HG03159 (cell line): ENCODE data around the gene RPS14.
A peak's percentile ranks its signal among the peaks of the same experiment; 100 is the strongest.
"Not testable (repeated sequence)": the region's sequence is repeated elsewhere in the genome, so short reads cannot be mapped to it uniquely, and the experiment has no call there.

Source experiments
- ATAC-seq: cut with Tn5 transposase; IDR thresholded peaks from one replicate; pipeline ENCODE4 v1.9.1; 2021; ENCODE audit warnings: mild to moderate bottlenecking, moderate library complexity; ENCODE audit not compliant: unreplicated experiment

The RPS14 gene

DNA sequence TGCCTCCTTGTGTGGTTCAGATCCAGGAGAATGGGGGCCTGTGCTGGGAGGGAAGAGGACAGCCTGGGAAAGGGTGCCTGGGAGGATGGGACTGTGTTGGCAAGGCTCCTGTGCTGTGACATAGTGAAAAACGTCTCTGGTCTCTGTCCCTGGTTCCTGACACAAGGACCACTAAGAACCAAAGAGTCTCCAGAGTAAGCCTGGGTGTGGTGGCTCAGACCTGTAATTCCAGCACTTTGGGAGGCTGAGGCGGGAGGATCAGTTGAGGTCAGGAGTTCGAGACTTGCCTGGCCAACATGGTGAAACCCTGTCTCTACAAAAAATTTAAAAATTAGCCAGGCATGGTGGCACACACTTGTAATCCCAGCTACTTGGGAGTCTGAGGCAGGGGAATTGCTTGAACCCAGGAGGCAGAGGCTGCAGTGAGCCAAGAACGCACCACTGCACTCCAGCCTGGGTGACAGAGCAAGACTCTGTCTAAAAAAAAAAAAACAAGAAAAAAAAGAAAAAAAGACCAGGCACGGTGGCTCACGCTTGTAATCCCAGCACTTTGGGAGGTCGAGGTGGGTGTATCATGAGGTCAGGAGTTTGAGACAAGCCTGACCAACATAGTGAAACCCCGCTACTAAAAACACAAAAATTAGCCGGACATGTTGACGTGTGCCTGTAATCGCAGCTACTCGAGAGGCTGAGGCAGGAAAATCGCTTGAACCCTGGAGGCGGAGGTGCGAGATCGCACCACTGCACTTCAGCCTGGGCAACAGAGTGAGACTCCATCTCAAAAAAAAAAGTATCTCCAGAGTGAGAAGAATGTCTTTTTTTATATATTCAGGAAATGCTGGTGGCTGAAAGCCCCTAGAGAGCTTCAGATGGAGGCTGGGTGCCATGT is 35.4 kb downstream of the RPS14 start:
- ATAC-seq, result not testable (repeated sequence)

DNA sequence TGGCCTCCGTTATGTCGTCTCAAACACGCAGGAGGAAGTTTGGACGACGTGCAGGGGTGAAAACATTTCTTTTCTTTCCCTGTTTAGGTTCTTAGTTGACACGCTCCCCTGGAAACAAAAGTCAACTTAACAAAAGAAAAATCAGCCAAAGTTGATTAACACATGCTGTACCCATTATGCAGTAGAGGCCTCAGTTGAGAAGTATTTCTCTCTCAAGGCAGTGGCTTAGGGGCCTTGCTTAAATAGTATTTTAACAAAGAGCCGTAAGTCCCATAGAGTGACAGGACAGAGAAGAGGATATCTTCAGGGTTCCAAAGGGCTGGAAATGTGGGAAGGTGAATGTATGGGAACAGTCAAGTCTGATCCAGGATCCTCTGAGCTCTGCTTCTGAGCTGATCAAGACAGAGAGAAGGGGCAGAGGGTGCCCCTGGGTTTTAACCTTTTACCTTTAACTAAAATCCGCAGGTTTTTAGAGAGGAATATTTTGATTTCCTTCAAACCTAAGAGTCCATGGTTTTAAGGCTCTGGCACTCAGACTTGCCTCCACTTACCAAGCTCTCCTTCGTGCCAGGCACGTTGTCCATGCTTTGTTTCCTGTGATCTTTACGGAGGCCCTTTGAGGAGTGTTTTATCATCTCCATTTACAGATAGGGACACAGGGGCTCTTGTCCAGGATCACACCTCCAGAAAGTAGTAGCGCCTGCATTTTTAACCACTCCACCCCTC is 36.2 kb downstream of the RPS14 start:
- ATAC-seq, result no peak

DNA sequence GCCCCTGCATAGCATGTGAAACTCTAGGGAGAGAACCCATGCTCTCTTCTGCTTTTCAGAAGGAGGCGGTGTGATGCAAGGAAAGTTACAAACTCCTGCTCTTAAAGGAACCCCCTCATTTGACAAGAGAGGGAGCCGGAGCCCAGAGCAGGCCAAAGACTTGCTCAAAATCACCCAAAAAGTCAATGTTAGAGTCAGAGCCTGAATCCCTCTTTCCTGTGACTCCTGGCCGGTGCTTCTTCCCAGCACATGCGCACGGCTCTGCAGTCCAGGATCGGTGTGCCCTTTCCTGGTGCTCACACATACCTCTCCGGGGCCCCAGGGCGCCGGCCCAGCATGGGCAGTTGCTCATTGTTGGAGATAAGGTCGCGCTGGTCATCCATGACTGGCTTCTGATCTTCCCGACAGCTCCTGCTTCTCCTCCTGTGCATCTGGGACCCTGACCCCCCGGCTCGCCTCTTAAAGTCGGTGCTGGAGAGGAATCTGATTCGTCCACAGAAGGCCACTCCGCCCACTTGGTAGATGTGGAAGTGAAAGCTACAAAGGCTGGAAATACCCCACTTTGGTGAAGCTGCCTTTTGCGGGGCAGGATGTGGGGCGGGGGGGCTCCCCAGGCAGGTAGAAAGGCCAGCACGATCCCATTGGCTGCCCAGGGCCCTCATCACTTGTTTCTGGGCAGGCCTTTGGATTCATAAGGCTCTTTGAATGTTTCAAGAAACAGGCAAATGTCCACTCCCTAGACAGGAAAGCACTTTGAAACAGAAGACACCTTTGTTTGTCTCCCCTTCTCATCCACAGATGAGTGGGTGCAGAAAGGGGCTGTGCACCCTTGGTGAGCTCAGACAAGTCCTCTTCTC is 37.0 kb downstream of the RPS14 start, which contains the start of gene CD74:
TSS of gene CD74 (minus strand) at position 592 of the 857 bp plus-strand sequence. CDS start at position 431, 161 bp downstream.
- ATAC-seq, result peak; percentile 70

DNA sequence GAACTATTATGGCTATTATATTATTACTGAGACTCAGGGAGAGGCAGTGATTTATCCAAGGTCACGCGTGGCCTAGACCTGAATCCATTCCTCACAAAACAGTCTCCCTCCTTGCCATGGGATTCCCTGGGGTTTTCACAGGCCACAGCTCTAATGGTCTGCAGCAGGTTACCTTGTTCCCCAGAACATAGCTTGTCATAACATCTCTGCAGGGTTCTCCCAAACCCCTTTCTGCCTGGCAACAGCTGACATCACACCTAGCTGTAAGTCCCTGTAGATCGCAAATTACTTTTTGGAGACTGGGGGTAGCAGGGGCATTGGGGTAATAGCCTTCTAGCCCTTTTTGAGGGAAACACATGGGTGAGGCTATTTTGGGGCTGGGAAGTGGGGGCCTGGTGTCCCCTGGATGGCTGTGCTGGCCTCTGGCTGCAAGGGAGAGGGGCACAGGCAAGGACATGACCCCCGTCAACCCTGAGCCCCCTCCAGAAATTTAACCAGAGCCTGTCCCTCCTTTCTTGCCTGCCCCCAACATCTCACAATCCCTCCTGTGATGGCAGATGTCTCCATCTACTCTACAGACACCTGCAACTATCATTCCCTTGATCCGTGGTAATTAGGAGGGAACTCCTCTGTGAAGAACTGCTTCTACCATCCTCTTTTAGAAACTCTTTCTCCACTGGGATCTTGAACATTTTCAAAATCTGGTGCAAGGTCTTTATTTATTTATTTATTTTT is 38.1 kb downstream of the RPS14 start:
- ATAC-seq, result no peak

DNA sequence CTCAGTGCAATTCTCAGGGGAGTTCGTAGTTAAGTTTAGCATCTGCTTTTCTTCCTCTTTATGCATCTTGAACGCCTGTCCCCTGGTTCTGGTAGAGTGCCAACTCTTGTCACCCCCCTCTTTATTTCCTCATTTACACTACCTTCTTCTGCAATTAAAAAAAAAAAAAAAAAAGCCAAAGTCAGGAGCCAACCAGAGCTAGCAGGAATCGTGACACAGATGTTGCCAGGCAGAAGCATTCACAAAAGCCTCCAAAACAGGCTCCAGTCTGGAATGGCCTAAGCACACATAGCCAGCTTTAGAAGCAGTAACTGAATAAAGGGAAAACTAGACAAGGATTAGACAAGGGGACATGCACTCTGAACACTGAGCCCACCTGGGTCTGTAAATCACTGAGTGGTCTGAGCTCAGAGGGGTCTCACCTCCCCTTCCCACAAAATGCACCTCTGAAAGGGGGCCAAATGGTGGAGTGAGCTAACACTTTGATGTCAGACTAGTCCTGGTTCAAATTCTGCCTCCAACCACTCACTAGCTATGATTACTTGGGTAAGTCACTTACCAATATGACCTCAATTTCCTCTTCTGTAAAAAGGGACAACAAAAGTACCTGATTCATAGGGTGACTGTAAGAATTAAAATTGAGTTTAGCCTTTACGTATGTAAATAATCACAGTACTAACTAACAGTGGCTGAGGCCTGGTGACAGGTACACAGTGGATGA is 38.9 kb downstream of the RPS14 start:
- peak; percentile 16 for ATAC-seq

DNA sequence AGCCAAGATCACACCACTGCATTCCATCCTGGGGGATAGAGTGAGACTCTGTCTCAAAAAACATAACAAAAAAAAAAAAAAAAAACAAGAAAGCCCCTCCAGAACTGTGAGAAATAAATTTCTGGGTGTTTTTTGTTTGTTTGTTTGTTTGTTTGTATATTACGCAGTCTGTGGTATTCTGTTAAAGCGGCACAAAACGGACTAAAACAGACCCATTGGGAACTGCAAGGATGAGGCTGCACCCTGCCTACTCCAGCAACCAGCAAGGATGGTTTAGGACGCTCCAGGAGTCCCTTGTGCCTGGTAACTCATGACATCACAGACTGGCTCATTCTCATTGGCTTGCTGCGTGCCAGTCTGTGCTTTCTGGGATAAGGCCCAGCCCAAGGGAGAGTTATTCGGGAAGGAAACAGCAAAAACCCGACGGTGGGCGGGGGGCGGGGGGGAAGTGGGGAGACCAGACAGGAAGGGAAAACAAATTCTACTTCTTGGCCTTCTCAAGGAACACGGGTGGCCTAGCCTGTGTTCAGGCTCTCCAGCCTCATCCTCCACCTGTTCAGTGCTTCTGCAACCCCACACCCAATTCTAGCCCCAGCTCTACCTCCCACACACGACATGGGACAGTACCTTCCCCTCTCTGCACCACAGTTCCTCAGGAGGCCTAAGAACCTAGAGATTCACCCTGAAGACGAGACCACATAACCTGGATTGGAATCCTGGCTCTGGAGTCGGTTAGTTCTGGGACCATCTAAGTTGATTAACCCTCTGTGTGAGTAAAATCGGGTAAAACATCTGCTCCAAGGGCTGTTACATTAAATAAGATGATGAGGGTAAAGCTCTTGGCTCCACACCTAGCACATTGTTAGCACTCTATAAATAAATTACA is 39.7 kb downstream of the RPS14 start:
- ATAC-seq, result no peak

DNA sequence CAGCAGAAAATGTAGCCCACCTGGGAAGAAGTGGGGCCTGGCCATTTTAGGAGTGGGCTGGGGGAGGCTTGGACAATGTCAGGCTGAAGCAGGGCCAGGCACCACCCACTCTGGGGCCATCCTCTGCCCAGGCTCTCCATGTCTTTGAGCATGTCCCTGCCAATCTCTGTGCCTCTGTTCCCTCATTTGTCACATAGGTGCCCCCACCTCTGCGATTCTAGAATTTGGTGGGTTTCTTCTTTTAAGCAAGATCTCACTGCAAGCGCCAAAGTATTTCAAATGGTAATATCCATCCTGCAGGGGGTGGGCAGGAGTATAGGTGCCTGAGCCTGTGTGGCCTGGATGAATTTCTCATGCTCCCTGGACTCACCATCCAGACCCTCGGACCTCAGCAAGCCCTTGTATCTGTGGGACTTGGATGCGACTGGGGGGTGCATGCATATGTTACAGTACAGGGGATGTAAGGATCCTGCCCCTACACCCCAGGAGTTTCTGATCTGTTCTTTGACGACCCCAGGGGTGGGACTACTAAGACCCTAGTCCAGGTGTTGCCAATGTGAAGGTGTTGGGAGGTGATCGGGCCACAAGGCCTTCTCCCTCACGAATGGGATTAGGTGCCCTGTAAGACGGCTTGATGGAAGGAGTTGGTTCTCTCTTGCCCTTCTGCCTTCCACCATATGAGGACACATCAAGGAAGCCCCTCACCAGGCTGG is 41.2 kb downstream of the RPS14 start:
- no peak for ATAC-seq

DNA sequence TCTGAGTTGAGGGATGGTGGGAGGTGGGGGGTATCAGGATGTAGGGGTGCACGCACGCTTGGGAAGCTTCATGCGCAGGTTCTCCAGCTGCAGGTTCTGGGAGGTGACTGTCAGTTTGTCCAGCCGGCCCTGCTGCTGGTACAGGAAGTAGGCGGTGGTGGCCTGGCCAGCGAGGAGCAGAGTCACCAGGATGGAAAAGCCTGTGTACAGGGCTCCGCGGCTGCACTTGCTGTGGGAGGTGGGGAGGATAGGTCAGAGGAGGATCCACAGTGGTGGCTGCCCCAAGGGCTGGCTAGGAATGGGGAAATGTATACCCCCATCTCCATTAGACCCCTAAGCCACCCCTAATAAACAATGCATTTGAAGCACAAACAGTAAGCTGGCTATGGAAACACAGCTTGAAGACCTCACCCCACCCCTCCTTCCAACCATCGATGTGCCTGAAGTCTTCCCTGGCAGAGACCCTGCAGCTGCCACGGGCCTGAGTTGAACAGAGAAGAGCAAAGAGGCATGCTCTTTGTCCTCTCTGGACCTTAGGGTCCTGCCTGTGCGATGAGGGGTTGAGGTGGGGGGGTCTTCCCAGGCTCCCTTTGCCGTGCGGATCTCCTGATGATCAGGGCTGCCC is 42.3 kb downstream of the RPS14 start:
- no peak for ATAC-seq

DNA sequence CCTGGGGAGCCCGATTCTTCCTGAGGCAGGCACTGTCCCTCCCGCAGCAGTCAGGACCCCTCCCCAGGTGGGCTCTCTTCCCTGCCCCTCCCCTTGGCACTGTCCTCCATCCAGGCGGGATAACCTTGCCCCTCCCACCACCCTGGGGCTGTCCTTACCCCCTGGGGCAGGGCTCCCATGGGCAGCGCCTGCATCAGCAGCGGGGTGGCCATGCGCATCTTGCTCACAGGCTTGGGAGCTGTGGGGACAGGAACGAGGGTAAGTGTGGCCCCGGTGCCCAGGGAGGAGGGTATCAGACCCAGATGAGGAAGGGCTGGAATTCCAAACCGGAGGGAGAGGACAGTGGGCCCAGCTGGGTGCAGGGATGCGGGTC is 42.8 kb downstream of the RPS14 start:
- ATAC-seq, result no peak

DNA sequence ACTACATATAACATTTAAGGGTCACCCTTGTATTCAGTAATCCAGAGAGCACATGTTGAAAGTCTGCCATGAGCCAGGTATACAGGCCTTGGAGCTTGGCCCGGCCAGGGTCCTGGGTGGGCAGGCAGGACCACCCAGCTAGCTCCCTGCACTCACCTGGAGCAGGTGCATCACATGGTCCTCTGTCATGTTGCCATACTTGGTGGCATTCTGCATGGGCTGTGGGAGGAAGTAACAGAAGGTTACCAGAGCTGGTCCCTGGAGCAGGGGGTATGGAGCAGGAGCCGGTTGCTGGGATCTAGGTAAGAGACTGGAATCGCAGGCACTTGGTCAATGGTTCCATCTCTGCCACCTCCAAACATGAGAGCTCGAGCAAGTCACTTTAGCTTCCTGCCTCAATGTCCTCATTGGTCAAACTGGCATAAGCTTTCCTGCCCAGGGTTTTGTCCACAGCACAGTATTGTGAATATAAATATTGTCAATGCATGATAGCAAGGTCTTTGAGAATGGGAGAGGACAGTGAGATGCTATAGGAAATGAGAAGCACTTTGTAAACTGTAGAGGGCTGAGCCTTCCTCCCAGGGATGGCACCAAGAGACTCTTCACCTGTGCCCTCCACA is 43.3 kb downstream of the RPS14 start:
- ATAC-seq, result no peak

DNA sequence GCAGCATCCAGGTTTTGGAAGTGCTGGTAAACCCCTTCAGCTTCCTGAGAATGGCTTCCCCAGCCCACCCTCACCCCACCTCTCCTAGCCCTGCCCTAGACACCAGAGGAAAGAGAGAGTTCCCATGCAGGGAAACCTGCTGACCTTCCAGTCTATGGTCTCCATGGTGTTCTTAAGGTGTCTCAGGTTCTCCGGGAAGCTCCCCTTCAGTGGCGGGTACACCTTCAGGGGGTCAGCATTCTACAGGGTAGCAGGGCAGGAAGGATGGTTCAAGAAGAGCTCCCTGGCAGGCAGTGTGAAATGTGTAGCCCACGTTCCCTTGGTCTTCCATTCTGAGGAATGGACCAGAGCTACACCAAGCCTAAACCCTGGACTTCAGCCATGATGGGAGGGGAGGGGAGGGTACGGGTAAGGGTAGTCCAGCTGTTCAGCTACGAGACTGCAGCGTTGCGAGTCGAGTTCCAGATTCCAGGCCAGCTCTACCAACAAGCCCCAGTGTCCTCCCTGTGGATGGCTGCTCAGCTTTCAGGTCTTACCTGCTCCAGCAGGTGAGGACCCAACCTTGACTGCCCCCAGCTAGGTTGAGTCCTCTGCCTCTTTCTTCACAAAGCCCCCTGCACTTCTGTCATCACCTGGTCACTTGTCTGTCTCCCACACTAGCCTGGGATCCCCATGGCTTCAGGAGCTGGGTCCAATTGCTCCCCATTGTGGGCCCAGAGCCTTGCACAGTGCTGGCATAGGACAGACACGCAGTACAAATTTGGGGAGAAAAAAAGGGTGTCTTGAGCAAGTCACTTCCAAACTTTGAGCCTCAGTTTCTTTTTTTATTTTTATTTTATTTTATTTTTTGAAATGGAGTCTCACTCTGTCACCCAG is 44.4 kb downstream of the RPS14 start:
- ATAC-seq, result no peak

DNA sequence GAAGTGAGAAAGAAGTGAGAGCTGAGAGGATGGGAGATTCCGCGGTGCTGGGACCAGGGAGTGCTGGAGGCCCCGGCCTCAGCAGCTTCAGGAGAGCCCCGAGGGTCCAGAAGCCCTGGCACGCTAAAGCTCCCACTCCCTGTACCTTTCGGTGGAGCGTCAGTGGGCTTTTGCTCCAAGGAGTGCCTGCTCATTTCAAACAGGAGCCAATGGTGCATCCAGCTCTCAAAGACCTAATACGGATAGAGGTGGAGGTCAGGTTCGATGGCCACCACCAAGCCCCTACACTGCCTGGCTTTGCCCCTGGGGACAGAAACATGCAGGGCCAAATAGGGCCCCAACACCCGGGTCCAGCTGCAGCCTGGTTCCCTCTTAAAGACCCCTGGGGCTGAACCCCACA is 45.0 kb downstream of the RPS14 start:
- ATAC-seq, result no peak

DNA sequence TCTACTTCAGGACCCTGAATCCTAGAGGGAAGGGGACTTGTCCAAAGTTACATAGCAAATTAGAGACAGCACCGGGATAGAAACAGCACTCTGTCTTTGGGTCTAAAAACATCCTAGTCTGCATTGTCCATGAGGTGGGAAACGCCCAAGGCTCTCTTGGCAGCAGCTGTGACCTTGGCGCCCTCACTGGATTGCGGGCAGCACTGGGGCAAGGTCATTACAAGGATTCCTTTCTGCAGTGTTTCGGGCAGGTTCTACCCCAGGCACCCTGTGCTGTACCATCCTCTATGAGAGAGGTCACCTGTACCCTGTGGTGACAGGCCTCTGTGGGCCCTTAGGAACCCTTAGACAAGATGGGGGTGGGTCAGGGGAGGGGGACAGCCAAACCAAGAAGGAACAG is 45.4 kb downstream of the RPS14 start:
- no peak for ATAC-seq

DNA sequence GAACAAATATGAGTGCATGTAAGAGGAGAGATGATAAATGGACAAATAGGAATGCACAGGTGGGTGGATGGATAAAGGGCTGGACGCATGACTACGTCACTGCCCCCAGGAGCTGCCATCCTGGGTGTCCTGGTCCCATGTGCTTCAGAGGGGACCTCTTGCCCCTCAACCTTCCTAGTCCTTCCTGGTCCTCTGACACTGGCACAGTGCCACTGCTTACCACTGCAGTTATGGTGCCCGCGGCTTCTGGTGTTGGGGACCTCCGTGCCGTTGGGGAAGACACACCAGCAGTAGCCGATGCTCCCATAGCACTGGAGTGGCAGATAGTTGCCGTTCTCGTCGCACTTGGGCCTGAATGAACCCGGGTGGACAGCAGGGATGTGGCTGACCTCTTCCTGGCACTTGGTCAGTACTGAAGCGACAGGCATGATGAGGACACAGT is 46.6 kb downstream of the RPS14 start:
- no peak for ATAC-seq

DNA sequence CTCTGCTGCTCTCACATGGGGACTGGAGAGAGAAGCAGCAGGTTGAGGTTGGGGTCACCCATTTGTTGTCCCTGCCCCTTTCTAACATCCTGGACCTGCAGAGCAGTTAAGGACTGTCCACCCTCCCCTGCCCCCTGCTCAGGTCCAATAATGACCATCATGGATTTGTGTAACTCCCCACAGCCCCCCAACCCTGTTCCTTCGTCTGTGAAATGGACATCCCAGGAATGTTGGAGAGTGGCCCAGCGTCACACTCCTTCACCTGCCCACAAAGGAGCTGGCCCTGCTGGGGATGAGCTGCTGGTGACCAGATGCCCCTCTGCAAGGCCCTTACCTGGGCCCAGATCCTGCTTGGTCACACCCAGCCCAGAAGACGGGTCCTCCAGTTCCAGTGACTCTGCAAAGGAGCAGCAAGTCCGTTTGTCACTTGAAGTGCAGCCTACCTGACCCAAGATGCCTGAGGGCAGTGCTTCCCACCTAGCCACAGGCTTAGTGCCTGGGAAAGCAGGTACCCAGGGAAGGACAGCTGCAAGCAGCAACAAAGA is 47.2 kb downstream of the RPS14 start:
- no peak for ATAC-seq
